Neural crest cell (in vitro differentiated cells): ENCODE data around the gene HNF1A. TPM values are rescaled to one million over a fixed set of nuclear protein-coding genes. Genes with fewer than 3 reads are reported as not detected.

Source experiments
- DNase-seq: peaks from one replicate; pipeline ENCODE4 v3.0.0; 2021; ENCODE audit warnings: low read depth, mixed read lengths, low spot score
- H3K27ac Mint-ChIP-seq: one replicate; pipeline ENCODE4 v1.8.0; 2021; ENCODE audit warnings: mild to moderate bottlenecking, mixed read lengths; ENCODE audit not compliant: unreplicated experiment
- H3K27me3 Mint-ChIP-seq: 2 replicates; pipeline ENCODE4 v1.8.0; 2021; ENCODE audit warnings: low read depth, mild to moderate bottlenecking, mixed read lengths
- H3K36me3 Mint-ChIP-seq: 2 replicates; pipeline ENCODE4 v1.8.0; 2021; ENCODE audit warnings: low read depth, mild to moderate bottlenecking, mixed read lengths
- H3K4me1 Mint-ChIP-seq: 2 replicates; pipeline ENCODE4 v1.8.0; 2021; ENCODE audit warnings: mixed read lengths
- H3K4me3 Mint-ChIP-seq: one replicate; pipeline ENCODE4 v1.8.0; 2021; ENCODE audit warnings: mild to moderate bottlenecking, mixed read lengths
- H3K9me3 Mint-ChIP-seq: 2 replicates; pipeline ENCODE4 v1.8.0; 2021; ENCODE audit warnings: mixed read lengths
- total RNA-seq: library from RNA; stranded (reverse); gene quantifications from 2 replicates; pipeline ENCODE4 v1.2.1, GENCODE V29; 2021
- TF ChIP-seq, protein P1 (sequence below): fragments of 200-600 bp; sonication (generic); conservative IDR thresholded peaks from 2 replicates; pipeline ENCODE4 v1.5.0; 2021; ENCODE audit warnings: antibody characterized with exemption, mild to moderate bottlenecking

The HNF1A gene
- total RNA-seq, 1 donor from 2014 or later = not detected

DNA sequence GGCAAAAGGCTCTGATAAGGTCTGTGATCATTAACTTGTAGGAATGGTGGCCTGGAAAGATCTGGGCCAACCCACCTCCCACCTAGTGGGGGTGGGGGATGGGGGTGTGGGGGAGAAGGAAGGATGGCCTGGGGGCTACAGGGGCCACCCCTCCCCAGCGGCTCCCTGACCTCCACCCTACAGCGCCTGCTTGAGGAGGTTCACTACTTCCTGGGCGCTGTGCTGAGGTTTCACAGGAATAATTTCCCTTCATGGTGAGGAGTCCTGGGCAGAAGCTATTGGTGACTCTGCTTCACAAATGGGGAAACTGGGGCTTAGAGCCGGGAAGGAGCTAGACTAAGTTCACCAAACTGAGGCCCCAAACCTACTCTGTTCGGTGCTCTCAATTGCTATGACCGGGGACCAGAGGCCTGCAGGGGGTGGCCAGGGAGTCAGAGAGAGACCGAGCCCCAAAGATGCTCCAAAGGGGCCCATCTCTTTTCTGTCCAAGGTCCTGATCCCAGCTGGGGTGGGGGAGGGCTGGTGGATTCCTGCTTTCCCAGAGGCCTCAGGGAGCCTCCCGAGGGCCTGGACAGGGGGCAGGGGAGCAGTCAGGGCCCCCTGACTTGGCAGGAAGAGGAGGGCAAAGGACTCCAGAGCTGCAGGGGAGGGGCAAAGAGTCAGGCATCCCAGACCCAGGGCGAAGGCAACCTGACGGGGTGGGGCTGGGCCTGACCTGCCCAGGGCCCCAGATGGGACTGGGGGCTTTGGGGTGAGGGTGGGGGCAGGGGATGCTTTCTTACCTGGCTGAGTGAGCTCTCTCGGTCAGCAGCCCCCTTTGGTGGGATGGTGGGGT is 1.7 kb downstream of the HNF1A start:
- Mint-ChIP-seq H3K27ac (no peak overlapping the region), H3K36me3 (no peaks in the 10 kb centered on the region), H3K27me3 (no peaks in the 10 kb centered on the region), H3K4me1 (peaks cover 14% of the 10 kb centered on the region), H3K4me3 (no peak overlapping the region), H3K9me3 (no peaks in the 10 kb centered on the region)
- DNase-seq = no peak
- TF ChIP-seq, protein P1, sequence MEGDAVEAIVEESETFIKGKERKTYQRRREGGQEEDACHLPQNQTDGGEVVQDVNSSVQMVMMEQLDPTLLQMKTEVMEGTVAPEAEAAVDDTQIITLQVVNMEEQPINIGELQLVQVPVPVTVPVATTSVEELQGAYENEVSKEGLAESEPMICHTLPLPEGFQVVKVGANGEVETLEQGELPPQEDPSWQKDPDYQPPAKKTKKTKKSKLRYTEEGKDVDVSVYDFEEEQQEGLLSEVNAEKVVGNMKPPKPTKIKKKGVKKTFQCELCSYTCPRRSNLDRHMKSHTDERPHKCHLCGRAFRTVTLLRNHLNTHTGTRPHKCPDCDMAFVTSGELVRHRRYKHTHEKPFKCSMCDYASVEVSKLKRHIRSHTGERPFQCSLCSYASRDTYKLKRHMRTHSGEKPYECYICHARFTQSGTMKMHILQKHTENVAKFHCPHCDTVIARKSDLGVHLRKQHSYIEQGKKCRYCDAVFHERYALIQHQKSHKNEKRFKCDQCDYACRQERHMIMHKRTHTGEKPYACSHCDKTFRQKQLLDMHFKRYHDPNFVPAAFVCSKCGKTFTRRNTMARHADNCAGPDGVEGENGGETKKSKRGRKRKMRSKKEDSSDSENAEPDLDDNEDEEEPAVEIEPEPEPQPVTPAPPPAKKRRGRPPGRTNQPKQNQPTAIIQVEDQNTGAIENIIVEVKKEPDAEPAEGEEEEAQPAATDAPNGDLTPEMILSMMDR = no peak

DNA sequence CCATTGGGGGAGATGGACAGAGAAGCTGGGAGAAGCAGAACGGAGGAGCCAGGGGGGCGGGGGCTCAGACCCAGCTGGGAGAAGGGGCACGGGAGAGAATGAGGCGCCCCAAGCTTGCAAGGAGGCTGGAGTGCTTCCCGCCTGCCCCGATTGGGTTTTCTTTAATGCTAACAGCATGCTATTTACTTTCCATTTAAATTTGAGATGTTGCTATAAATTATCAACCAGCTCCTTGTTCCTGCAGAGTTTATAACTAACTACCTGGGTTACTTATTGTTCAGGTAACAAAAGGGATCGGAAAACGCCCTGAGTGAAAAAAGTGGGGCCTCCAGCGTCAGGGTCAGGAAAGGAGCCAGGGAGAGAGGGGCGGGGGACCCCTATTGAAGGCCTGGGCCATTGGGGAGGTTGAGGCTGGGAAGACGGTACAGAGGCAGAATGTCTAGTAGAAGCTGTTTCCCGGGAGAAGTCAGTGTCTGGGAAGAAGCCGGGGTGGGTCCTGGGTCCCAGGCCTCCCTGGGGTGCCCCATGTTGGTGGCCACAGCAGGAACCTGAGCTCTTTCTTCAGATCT is 2.5 kb downstream of the HNF1A start:
- Mint-ChIP-seq H3K27ac (no peak overlapping the region), H3K4me1 (peaks cover 14% of the 10 kb centered on the region), H3K27me3 (no peaks in the 10 kb centered on the region)

DNA sequence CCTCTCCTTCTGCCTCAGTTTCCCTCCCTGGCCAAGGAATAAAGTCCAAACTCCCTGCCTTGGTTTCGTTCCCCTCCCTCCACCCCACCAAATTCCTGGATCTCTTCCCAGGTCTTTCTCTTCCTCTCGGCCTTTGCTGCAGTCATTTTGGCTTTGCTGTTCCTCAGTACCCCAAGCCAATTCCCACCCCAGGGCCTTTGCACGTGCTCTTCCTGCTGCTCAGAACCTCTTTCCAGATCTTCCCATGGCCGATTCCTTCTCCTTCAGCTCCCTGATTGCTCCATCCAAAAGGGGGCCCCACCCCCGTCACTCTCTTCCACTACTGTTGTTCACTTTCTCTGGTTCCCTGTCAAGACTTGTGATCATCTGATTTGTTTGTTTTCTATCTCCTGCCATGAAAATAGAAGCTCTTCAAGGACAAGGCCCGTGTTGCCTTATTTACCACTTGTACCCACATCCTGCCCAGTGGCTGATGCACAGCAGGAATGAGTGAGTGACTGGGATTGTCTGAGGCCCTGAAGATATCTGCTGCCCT is 3.1 kb downstream of the HNF1A start:
- Mint-ChIP-seq H3K27ac (peak overlapping the region; percentile 5), H3K27me3 (no peaks in the 10 kb centered on the region), H3K4me3 (no peak overlapping the region), H3K9me3 (no peaks in the 10 kb centered on the region), H3K4me1 (peaks cover 14% of the 10 kb centered on the region), H3K36me3 (no peaks in the 10 kb centered on the region)
- TF ChIP-seq, protein P1 = no peak
- DNase-seq = no peak

More for the DNA sequence above, 2.5 kb downstream of the HNF1A start:
- Mint-ChIP-seq H3K9me3 (no peaks in the 10 kb centered on the region), H3K4me3 (no peak overlapping the region), H3K36me3 (no peaks in the 10 kb centered on the region)
- TF ChIP-seq, protein P1 = no peak
- DNase-seq = no peak

DNA sequence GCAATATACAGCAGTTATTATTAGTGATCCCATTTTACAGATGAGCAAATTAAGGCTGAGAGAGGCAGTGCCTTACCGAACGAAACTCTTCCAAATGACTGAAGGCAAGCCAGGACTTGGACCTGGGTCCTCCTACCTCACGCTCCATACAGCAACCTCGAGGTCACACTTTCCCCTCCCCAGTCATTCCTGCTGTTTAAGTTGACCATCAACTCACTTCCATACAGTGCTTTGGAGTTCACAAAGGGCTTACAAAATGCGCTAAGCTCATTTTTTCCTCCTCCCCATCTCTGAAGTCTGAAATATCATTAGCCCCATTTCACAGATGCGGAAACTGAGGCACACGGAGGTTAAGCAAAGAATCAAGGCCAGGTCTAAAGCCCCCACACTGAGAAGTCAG is 4.3 kb downstream of the HNF1A start:
- Mint-ChIP-seq H3K4me3 (no peak overlapping the region), H3K9me3 (no peaks in the 10 kb centered on the region), H3K27me3 (no peaks in the 10 kb centered on the region), H3K27ac (no peak overlapping the region), H3K4me1 (peaks cover 14% of the 10 kb centered on the region), H3K36me3 (no peaks in the 10 kb centered on the region)
- no peak for DNase-seq
- TF ChIP-seq, protein P1 = no peak

DNA sequence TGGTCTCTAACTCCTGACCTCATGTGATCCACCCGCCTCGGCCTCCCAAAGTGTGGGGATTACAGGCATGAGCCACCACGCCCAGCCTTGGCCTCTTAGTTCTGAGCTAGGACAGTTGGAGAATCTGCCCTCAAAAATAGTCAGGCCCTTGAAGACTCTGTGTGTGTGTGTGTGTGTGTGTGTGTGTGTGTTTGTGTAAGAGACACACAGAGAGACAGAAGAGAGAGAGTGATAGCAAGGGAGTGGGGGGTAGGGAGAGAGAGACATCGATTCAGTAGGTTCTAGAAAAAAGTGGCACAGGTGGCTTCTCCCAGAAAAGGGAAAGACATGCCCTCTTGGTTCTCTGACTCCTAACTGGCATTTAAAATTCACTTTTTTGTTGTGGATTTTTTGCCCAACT is 5.4 kb downstream of the HNF1A start:
- Mint-ChIP-seq H3K4me1 (peaks cover 14% of the 10 kb centered on the region), H3K36me3 (no peaks in the 10 kb centered on the region), H3K27me3 (no peaks in the 10 kb centered on the region), H3K9me3 (peaks cover 3% of the 10 kb centered on the region), H3K27ac (peak overlapping the region; percentile 46), H3K4me3 (no peak overlapping the region)
- no peak for DNase-seq
- TF ChIP-seq, protein P1 = no peak
